Stomach (tissue), 9 donors: Measurements from ENCODE around the gene RETREG1. TPM values are rescaled to one million over a fixed set of nuclear protein-coding genes. Genes with fewer than 3 reads are reported as not detected.

Experiments
- DNase-seq, 2 donors: peaks; one replicate each; pipeline versions ENCODE4 v3.0.0 to v3.0.0-alpha.2; 2013 to 2019
- H3K27ac ChIP-seq, 5 donors: fragments of 200-600 bp in 4 of 5; sonication (generic) in 4 of 5; one replicate each; pipeline ENCODE4 v1.5.1; 2013 to 2019; ENCODE audit warnings: mild to moderate bottlenecking in 1 of 5, moderate library complexity in 1 of 5
- H3K27me3 ChIP-seq, 3 donors: fragments of 200-600 bp; sonication (generic); one replicate each; pipeline ENCODE4 v1.5.1; 2017 to 2019; ENCODE audit warnings: mixed run types in 1 of 3
- H3K36me3 ChIP-seq, 4 donors: fragments of 200-600 bp; sonication (generic); 1 replicate in 3 of 4; 2 replicates in 1 of 4; pipeline ENCODE4 v1.5.1; 2016 to 2019
- H3K4me1 ChIP-seq, 4 donors: fragments of 200-600 bp; sonication (generic); one replicate each; pipeline ENCODE4 v1.5.1; 2016 to 2019
- H3K4me3 ChIP-seq, 4 donors: fragments of 200-600 bp; sonication (generic) in 3 of 4; one replicate each; pipeline ENCODE4 v1.5.1; 2016 to 2019; ENCODE audit warnings: mild to moderate bottlenecking in 1 of 4
- H3K9me3 ChIP-seq, 4 donors: fragments of 200-600 bp; sonication (generic); one replicate each; pipeline ENCODE4 v1.5.1; 2016 to 2019
- CTCF ChIP-seq, 7 experiments: fragments of 450-650 bp in 4 of 7; fragments of 200-600 bp in 3 of 7; sonication (generic) in 3 of 7; IDR thresholded peaks; one replicate each; pipeline ENCODE4 v1.5.1; 2016 to 2019; ENCODE audit warnings: antibody characterized with exemption in 7 of 7, control low read depth in 2 of 7, mild to moderate bottlenecking in 1 of 7
- EP300 ChIP-seq: sonication (generic); formaldehyde crosslinking; IDR thresholded peaks from one replicate; pipeline ENCODE4 v1.6.1; 2017; ENCODE audit warnings: antibody characterized with exemption
- POLR2A ChIP-seq, 4 donors: fragments of 450-650 bp; IDR thresholded peaks; one replicate each; pipeline ENCODE4 v1.6.1; 2016; ENCODE audit warnings: antibody characterized with exemption in 4 of 4, control low read depth in 2 of 4, mild to moderate bottlenecking in 1 of 4, moderate library complexity in 1 of 4
- POLR2AphosphoS5 ChIP-seq, 3 donors: sonication (generic); formaldehyde crosslinking; IDR thresholded peaks; one replicate each; pipeline ENCODE4 v1.6.1; 2016; ENCODE audit warnings: antibody characterized with exemption in 3 of 3
- WGBS, 5 donors: extraction: QIAGEN DNeasy Blood & Tissue Kit in 3 of 5; methylation state at CpG; one replicate each; pipeline versions ENCODE4 v1.1.5 to v1.1.7; 2013 to 2018; 5-methylcytosine and 5-hydroxymethylcytosine counted together
- intact Hi-C: fragments of 100-400 bp; cut with DNase I; formaldehyde crosslinking; loops from one replicate; pipeline ENCODE4 v1.15.1; 2023; ENCODE audit warnings: low total_unique reads
- polyA plus RNA-seq, 3 donors: library from polyadenylated mRNA; stranded (reverse); fragments of 200-250 nt; gene quantifications; one replicate each; pipeline ENCODE4 v1.2.3, GENCODE V29; 2013
- total RNA-seq, 5 donors: library from RNA; depleted of rRNA; stranded (reverse); fragments of >200 nt; gene quantifications; one replicate each; pipeline versions ENCODE4 v1.1.0 to v1.2.3, GENCODE V29; 2014 to 2016
- donor health status: healthy with polysubstance abuse.
- donor health status: Bipolar disorder and iron deficiency.
- donor health status: healthy.

The RETREG1 gene
- total and polyA plus RNA-seq, 8 donors, result 7.1 to 71.2 (median 23.9) TPM

GRCh38 chr5:16589658-16590057 is 27.1 kb downstream of the RETREG1 start:
- H3K9me3 ChIP-seq, result no peaks in the 10 kb centered on the region
- peaks cover 0 to 13% (median 6%) of the 10 kb centered on the region in 4 donors for H3K4me1 ChIP-seq
- 91 to 97% (median 96%) methylated on average over 2 to 3 of the region's 3 CpGs for WGBS, 5 donors
- H3K36me3 ChIP-seq, result no peaks in the 10 kb centered on the region
- H3K27me3 ChIP-seq, result no peaks in the 10 kb centered on the region
- intact Hi-C loops, result no loop called here
- TF ChIP-seq POLR2AphosphoS5 (IDR thresholded peaks at IDR 0.05) (no peak), EP300 (no peak), CTCF (IDR thresholded peaks at IDR 0.05) (no peak), POLR2A (IDR thresholded peaks at IDR 0.05) (no peak)
- no peak overlapping the region for H3K27ac ChIP-seq
- H3K4me3 ChIP-seq, result no peak overlapping the region
- DNase-seq, result no peak

- no peaks in the 10 kb centered on the region for H3K9me3 ChIP-seq
- DNase-seq, result peak in 1 of 2 donors; percentile 45
- intact Hi-C loops, result no loop called here
- no peaks in the 10 kb centered on the region for H3K27me3 ChIP-seq
- no peak overlapping the region for H3K27ac ChIP-seq
- H3K4me3 ChIP-seq, result no peak overlapping the region
- WGBS, 5 donors, result 36 to 62% (median 50%) methylated on average over 9 to 10 of the region's 10 CpGs
- H3K36me3 ChIP-seq, result no peaks in the 10 kb centered on the region
- peaks cover 0 to 13% (median 6%) of the 10 kb centered on the region in 4 donors for H3K4me1 ChIP-seq
- TF ChIP-seq POLR2A (IDR thresholded peaks at IDR 0.05), result no peak
- no peak for TF ChIP-seq EP300
- no peak for TF ChIP-seq CTCF (IDR thresholded peaks at IDR 0.05)
- TF ChIP-seq POLR2AphosphoS5 (IDR thresholded peaks at IDR 0.05), result no peak
Measured at GRCh38 chr5:16588434-16589214, 28.2 kb downstream of the RETREG1 start.

- no peak for TF ChIP-seq POLR2A (IDR thresholded peaks at IDR 0.05)
- no peak for TF ChIP-seq CTCF (IDR thresholded peaks at IDR 0.05)
- TF ChIP-seq EP300, result no peak
- no peak for TF ChIP-seq POLR2AphosphoS5 (IDR thresholded peaks at IDR 0.05)
- no peak for DNase-seq
- Histone ChIP-seq H3K9me3 (no peaks in the 10 kb centered on the region), H3K27me3 (no peaks in the 10 kb centered on the region), H3K4me1 (peaks cover 0 to 13% (median 3%) of the 10 kb centered on the region in 4 donors), H3K36me3 (no peaks in the 10 kb centered on the region), H3K4me3 (no peak overlapping the region), H3K27ac (no peak overlapping the region)
- 68 to 86% (median 81%) methylated on average over 3 of the region's 3 CpGs for WGBS, 5 donors
- intact Hi-C loops, result no loop called here
Measured at GRCh38 chr5:16586556-16586955, 30.2 kb downstream of the RETREG1 start.

GRCh38 chr5:16585041-16585667 is 31.6 kb downstream of the RETREG1 start:
- WGBS, 5 donors, result 65 to 84% (median 68%) methylated on average over 4 of the region's 4 CpGs
- no peaks in the 10 kb centered on the region for H3K9me3 ChIP-seq
- no peak for TF ChIP-seq POLR2A (IDR thresholded peaks at IDR 0.05)
- TF ChIP-seq EP300, result no peak
- TF ChIP-seq CTCF (IDR thresholded peaks at IDR 0.05), result peak in 2 of 7 experiments; percentile 18 to 20
- H3K4me3 ChIP-seq, result no peak overlapping the region
- DNase-seq, result no peak
- no peaks in the 10 kb centered on the region for H3K27me3 ChIP-seq
- intact Hi-C loops, result no loop called here
- H3K27ac ChIP-seq, result no peak overlapping the region
- H3K36me3 ChIP-seq, result no peaks in the 10 kb centered on the region
- peaks cover 0 to 13% (median 2%) of the 10 kb centered on the region in 4 donors for H3K4me1 ChIP-seq
